Brain pericyte (primary cell): ENCODE data around the gene CLMP.
"Not testable (repeated sequence)": the region's sequence is repeated elsewhere in the genome, so short reads cannot be mapped to it uniquely, and the experiment has no call there.

Experiments
- DNase-seq: peaks from one replicate; pipeline ENCODE4 v3.0.0-alpha.2; 2012; ENCODE audit warnings: low read depth, low spot score

Gene CLMP

GRCh38 chr11:123218451-123218850 lies 23.4 kb upstream of the CLMP start:
- no peak for DNase-seq

- DNase-seq: no peak
These were observed 22.8 kb upstream of the CLMP start for GRCh38 chr11:123217897-123218296.

- DNase-seq: no peak
These were observed 21.2 kb upstream of the CLMP start for GRCh38 chr11:123216249-123216648.

GRCh38 chr11:123214940-123215339 lies 19.9 kb upstream of the CLMP start:
- no peak for DNase-seq

GRCh38 chr11:123214396-123214795 lies 19.3 kb upstream of the CLMP start:
- no peak for DNase-seq

- no peak for DNase-seq
These were observed 18.3 kb upstream of the CLMP start for GRCh38 chr11:123213307-123213771.

- no peak for DNase-seq
These were observed 17.4 kb upstream of the CLMP start for GRCh38 chr11:123212406-123212805.

- DNase-seq: no peak
These were observed 16.9 kb upstream of the CLMP start for GRCh38 chr11:123211981-123212380.

GRCh38 chr11:123211149-123211852 lies 16.3 kb upstream of the CLMP start:
- DNase-seq: no peak

GRCh38 chr11:123209591-123209990 lies 14.5 kb upstream of the CLMP start:
- DNase-seq: no peak

GRCh38 chr11:123206791-123207434 lies 11.9 kb upstream of the CLMP start:
- DNase-seq: no peak

GRCh38 chr11:123206055-123206454 lies 11.0 kb upstream of the CLMP start:
- not testable (repeated sequence) for DNase-seq

GRCh38 chr11:123203934-123204333 lies 8.9 kb upstream of the CLMP start:
- no peak for DNase-seq

- no peak for DNase-seq
These were observed 8.4 kb upstream of the CLMP start for GRCh38 chr11:123203471-123203870.

- no peak for DNase-seq
These were observed 7.4 kb upstream of the CLMP start for GRCh38 chr11:123202155-123203151.

- no peak for DNase-seq
These were observed 5.2 kb upstream of the CLMP start for GRCh38 chr11:123200264-123200663.

GRCh38 chr11:123197711-123198110 lies 2.7 kb upstream of the CLMP start:
- DNase-seq: no peak

GRCh38 chr11:123196060-123196714 lies 1.1 kb upstream of the CLMP start:
- DNase-seq: no peak

GRCh38 chr11:123194337-123195187 lies 486 bp downstream of the CLMP start:
- DNase-seq: no peak

- DNase-seq: no peak
These were observed 1.3 kb downstream of the CLMP start for GRCh38 chr11:123193742-123194141.

- no peak for DNase-seq
These were observed 3.1 kb downstream of the CLMP start for GRCh38 chr11:123191939-123192338.
